Stimulated activated CD8-positive, alpha-beta memory T cell treated with anti-CD3 and anti-CD28 coated beads, Interleukin-4, amount 100 ng/mL, for 1 hour (primary cell): ENCODE results near the gene HOXA5.

Experiments
- DNase-seq, 2 donors: peaks; one replicate each; pipeline ENCODE4 v3.0.0-alpha.2; 2020; ENCODE audit warnings: low read depth in 2 of 2, low spot score in 1 of 2

The HOXA5 gene

GRCh38 chr7:27171637-27172314 lies 28.3 kb upstream of the HOXA5 start:
- DNase-seq: no peak

GRCh38 chr7:27171325-27171636 lies 27.8 kb upstream of the HOXA5 start:
- DNase-seq: no peak

- no peak for DNase-seq
Measured at GRCh38 chr7:27170426-27171324, 27.2 kb upstream of the HOXA5 start.

GRCh38 chr7:27169658-27170425 lies 26.4 kb upstream of the HOXA5 start:
- DNase-seq: no peak

GRCh38 chr7:27168265-27168947 lies 24.9 kb upstream of the HOXA5 start:
- DNase-seq: no peak

GRCh38 chr7:27167916-27168264 lies 24.4 kb upstream of the HOXA5 start:
- DNase-seq: no peak

- DNase-seq: no peak
Measured at GRCh38 chr7:27166531-27167505, 23.3 kb upstream of the HOXA5 start.

- no peak for DNase-seq
Measured at GRCh38 chr7:27165996-27166530, 22.6 kb upstream of the HOXA5 start.

- no peak for DNase-seq
Measured at GRCh38 chr7:27165089-27165995, 21.9 kb upstream of the HOXA5 start, which contains the start of gene HOXA9. TSS of gene HOXA9 (minus strand) at chr7:27165537. CDS start at chr7:27165457, 80 bp downstream.

- no peak for DNase-seq
Measured at GRCh38 chr7:27164367-27165088, 21.0 kb upstream of the HOXA5 start.

- no peak for DNase-seq
Measured at GRCh38 chr7:27164045-27164366, 20.5 kb upstream of the HOXA5 start.

- no peak for DNase-seq
Measured at GRCh38 chr7:27163288-27164044, 20.0 kb upstream of the HOXA5 start.

- DNase-seq: no peak
Measured at GRCh38 chr7:27162561-27163287, 19.2 kb upstream of the HOXA5 start.

- no peak for DNase-seq
Measured at GRCh38 chr7:27161721-27162560, 18.5 kb upstream of the HOXA5 start.

- no peak for DNase-seq
Measured at GRCh38 chr7:27161214-27161720, 17.8 kb upstream of the HOXA5 start.
